Large intestine (tissue), 3 donors: ENCODE results near the gene BCL2L13. TPM values are rescaled to one million over a fixed set of nuclear protein-coding genes. Genes with fewer than 3 reads are reported as not detected.
A peak's percentile ranks its signal among the peaks of the same experiment; 100 is the strongest.

Experiments used
- DNase-seq, 2 donors: peaks; one replicate each; pipeline versions ENCODE4 v3.0.0 to v3.0.0-alpha.2; 2013
- H3K27ac ChIP-seq: one replicate; pipeline ENCODE4 v1.5.1; 2013; ENCODE audit warnings: low read length
- H3K27me3 ChIP-seq: 2 replicates; pipeline ENCODE4 v1.6.1; 2013; ENCODE audit warnings: low read length; ENCODE audit not compliant: control insufficient read depth, insufficient read depth
- H3K36me3 ChIP-seq: 2 replicates; pipeline ENCODE4 v1.6.1; 2013; ENCODE audit warnings: low read length; ENCODE audit not compliant: control insufficient read depth, insufficient read depth
- H3K4me1 ChIP-seq: one replicate; pipeline ENCODE4 v1.6.1; 2013; ENCODE audit warnings: low read length; ENCODE audit not compliant: control insufficient read depth, insufficient read depth
- H3K4me3 ChIP-seq: one replicate; pipeline ENCODE4 v1.5.1; 2013; ENCODE audit warnings: low read length
- H3K9me3 ChIP-seq: one replicate; pipeline ENCODE4 v1.6.1; 2013; ENCODE audit warnings: mild to moderate bottlenecking, low read depth, low read length, moderate library complexity; ENCODE audit not compliant: control insufficient read depth
- WGBS: methylation state at CpG from one replicate; pipeline ENCODE4 v1.1.5; 2013; ENCODE audit warnings: low lambda C conversion rate; ENCODE audit not compliant: insufficient coverage; 5-methylcytosine and 5-hydroxymethylcytosine counted together
- polyA plus RNA-seq: library from polyadenylated mRNA; unstranded; fragments of 120-200 nt; gene quantifications from one replicate; pipeline ENCODE4 v1.2.1, GENCODE V29; 2013

BCL2L13 gene
- polyA plus RNA-seq, 1 donor: 30.0 TPM

- no peak overlapping the region for H3K27ac ChIP-seq
- no peaks in the 10 kb centered on the region for H3K9me3 ChIP-seq
- no peak overlapping the region for H3K4me3 ChIP-seq
- no CpG with 5 or more reads among the region's 7 CpGs for whole genome bisulfite sequencing
- peaks cover 29% of the 10 kb centered on the region for H3K36me3 ChIP-seq
- no peaks in the 10 kb centered on the region for H3K27me3 ChIP-seq
- H3K4me1 ChIP-seq: peaks cover 4% of the 10 kb centered on the region
- DNase-seq: no peak
Measured at GRCh38 chr22:17705546-17705945, 67.0 kb downstream of the BCL2L13 start.

GRCh38 chr22:17705951-17706900 lies 67.7 kb downstream of the BCL2L13 start:
- DNase-seq: peak; percentile 72 to 86
- WGBS: 59% methylated on average over 4 of the region's 9 CpGs
- Histone ChIP-seq H3K4me1 (peaks cover 4% of the 10 kb centered on the region), H3K27ac (peak overlapping the region; percentile 76), H3K4me3 (no peak overlapping the region), H3K27me3 (no peaks in the 10 kb centered on the region), H3K9me3 (no peaks in the 10 kb centered on the region), H3K36me3 (peaks cover 29% of the 10 kb centered on the region)

GRCh38 chr22:17706947-17707346 lies 68.4 kb downstream of the BCL2L13 start:
- peak overlapping the region; percentile 76 for H3K27ac ChIP-seq
- WGBS: 100% methylated on average over 1 of the region's 1 CpG
- no peak overlapping the region for H3K4me3 ChIP-seq
- no peaks in the 10 kb centered on the region for H3K9me3 ChIP-seq
- no peaks in the 10 kb centered on the region for H3K27me3 ChIP-seq
- peaks cover 4% of the 10 kb centered on the region for H3K4me1 ChIP-seq
- DNase-seq: no peak
- H3K36me3 ChIP-seq: peaks cover 27% of the 10 kb centered on the region

GRCh38 chr22:17707526-17707925 lies 69.0 kb downstream of the BCL2L13 start:
- peaks cover 4% of the 10 kb centered on the region for H3K4me1 ChIP-seq
- WGBS: 95% methylated on average over 3 of the region's 3 CpGs
- no peak for DNase-seq
- no peaks in the 10 kb centered on the region for H3K27me3 ChIP-seq
- H3K27ac ChIP-seq: no peak overlapping the region
- no peaks in the 10 kb centered on the region for H3K9me3 ChIP-seq
- H3K4me3 ChIP-seq: no peak overlapping the region
- peaks cover 22% of the 10 kb centered on the region for H3K36me3 ChIP-seq

GRCh38 chr22:17710023-17710422 lies 71.5 kb downstream of the BCL2L13 start:
- peaks cover 4% of the 10 kb centered on the region for H3K4me1 ChIP-seq
- no CpG with 5 or more reads among the region's 5 CpGs for WGBS
- no peak overlapping the region for H3K27ac ChIP-seq
- H3K36me3 ChIP-seq: peaks cover 7% of the 10 kb centered on the region
- H3K27me3 ChIP-seq: no peaks in the 10 kb centered on the region
- DNase-seq: no peak
- H3K9me3 ChIP-seq: no peaks in the 10 kb centered on the region
- no peak overlapping the region for H3K4me3 ChIP-seq

GRCh38 chr22:17712441-17712840 lies 73.9 kb downstream of the BCL2L13 start:
- H3K36me3 ChIP-seq: peaks cover 5% of the 10 kb centered on the region
- H3K9me3 ChIP-seq: no peaks in the 10 kb centered on the region
- WGBS: 67% methylated on average over 1 of the region's 2 CpGs
- no peaks in the 10 kb centered on the region for H3K27me3 ChIP-seq
- no peak overlapping the region for H3K27ac ChIP-seq
- DNase-seq: no peak
- H3K4me3 ChIP-seq: no peak overlapping the region
- no peaks in the 10 kb centered on the region for H3K4me1 ChIP-seq

- Histone ChIP-seq H3K36me3 (no peaks in the 10 kb centered on the region), H3K4me3 (no peak overlapping the region), H3K27me3 (no peaks in the 10 kb centered on the region), H3K9me3 (no peaks in the 10 kb centered on the region), H3K4me1 (no peaks in the 10 kb centered on the region), H3K27ac (no peak overlapping the region)
- no peak for DNase-seq
- WGBS: no CpG with 5 or more reads among the region's 3 CpGs
Measured at GRCh38 chr22:17716529-17716928, 78.0 kb downstream of the BCL2L13 start.

- Histone ChIP-seq H3K9me3 (no peaks in the 10 kb centered on the region), H3K4me1 (no peaks in the 10 kb centered on the region), H3K36me3 (no peaks in the 10 kb centered on the region), H3K27ac (no peak overlapping the region), H3K27me3 (no peaks in the 10 kb centered on the region), H3K4me3 (no peak overlapping the region)
- no peak for DNase-seq
- WGBS: 100% methylated on average over 1 of the region's 4 CpGs
Measured at GRCh38 chr22:17717708-17718107, 79.2 kb downstream of the BCL2L13 start.

- Histone ChIP-seq H3K9me3 (no peaks in the 10 kb centered on the region), H3K27ac (no peak overlapping the region), H3K27me3 (no peaks in the 10 kb centered on the region), H3K4me3 (no peak overlapping the region), H3K4me1 (peaks cover under 1% of the 10 kb centered on the region), H3K36me3 (no peaks in the 10 kb centered on the region)
- WGBS: 100% methylated on average over 2 of the region's 5 CpGs
- no peak for DNase-seq
Measured at GRCh38 chr22:17719911-17720310, 81.4 kb downstream of the BCL2L13 start.

- WGBS: no CpG with 5 or more reads among the region's 5 CpGs
- peaks cover 6% of the 10 kb centered on the region for H3K4me1 ChIP-seq
- DNase-seq: no peak
Measured at GRCh38 chr22:17724241-17724640, 85.7 kb downstream of the BCL2L13 start.

More at GRCh38 chr22:17724241-17724640, 85.7 kb downstream of the BCL2L13 start:
- Histone ChIP-seq H3K27ac (no peak overlapping the region), H3K4me3 (no peak overlapping the region), H3K27me3 (no peaks in the 10 kb centered on the region), H3K36me3 (peaks cover 28% of the 10 kb centered on the region), H3K9me3 (no peaks in the 10 kb centered on the region)
